Suprapubic skin (tissue), 4 donors: Measurements from ENCODE around the gene KLHDC7B. TPM values are rescaled to one million over a fixed set of nuclear protein-coding genes. Genes with fewer than 3 reads are reported as not detected.

Source experiments
- DNase-seq, 2 donors: peaks; one replicate each; pipeline ENCODE4 v3.0.0-alpha.2; 2019; ENCODE audit warnings: low spot score in 2 of 2
- H3K27ac ChIP-seq: fragments of 200-600 bp; sonication (generic); one replicate; pipeline ENCODE4 v1.5.1; 2019
- H3K27me3 ChIP-seq: fragments of 200-600 bp; sonication (generic); one replicate; pipeline ENCODE4 v1.5.1; 2019
- H3K36me3 ChIP-seq: fragments of 200-600 bp; sonication (generic); one replicate; pipeline ENCODE4 v1.5.1; 2019
- H3K4me1 ChIP-seq: fragments of 200-600 bp; sonication (generic); one replicate; pipeline ENCODE4 v1.5.1; 2019
- H3K4me3 ChIP-seq: fragments of 200-600 bp; sonication (generic); one replicate; pipeline ENCODE4 v1.5.1; 2019; ENCODE audit warnings: mild to moderate bottlenecking
- H3K9me3 ChIP-seq: fragments of 200-600 bp; sonication (generic); one replicate; pipeline ENCODE4 v1.5.1; 2019
- EP300 ChIP-seq: sonication (generic); formaldehyde crosslinking; IDR thresholded peaks from one replicate; pipeline ENCODE4 v1.6.1; 2017; ENCODE audit warnings: antibody characterized with exemption
- POLR2A ChIP-seq, 2 donors: fragments of 450-650 bp; IDR thresholded peaks; one replicate each; pipeline ENCODE4 v1.6.1; 2017; ENCODE audit warnings: antibody characterized with exemption in 2 of 2, mild to moderate bottlenecking in 2 of 2, moderate library complexity in 2 of 2
- POLR2AphosphoS5 ChIP-seq, 3 donors: sonication (generic); formaldehyde crosslinking; IDR thresholded peaks; one replicate each; pipeline ENCODE4 v1.6.1; 2017; ENCODE audit warnings: antibody characterized with exemption in 3 of 3
- WGBS: methylation state at CpG from one replicate; pipeline ENCODE4 v1.1.5; 2018; 5-methylcytosine and 5-hydroxymethylcytosine counted together
- total RNA-seq, 4 donors: library from RNA; depleted of rRNA; stranded (reverse); fragments of >200 nt; gene quantifications; one replicate each; pipeline ENCODE4 v1.1.0, GENCODE V29; 2016
- TF ChIP-seq, protein P1 (sequence below), 2 donors: fragments of 200-600 bp in 1 of 2; fragments of 450-650 bp in 1 of 2; sonication (generic) in 1 of 2; IDR thresholded peaks; one replicate each; pipeline ENCODE4 v1.5.1; 2016 to 2019; ENCODE audit warnings: antibody characterized with exemption in 2 of 2, mild to moderate bottlenecking in 1 of 2, moderate library complexity in 1 of 2

KLHDC7B gene
- total RNA-seq, 4 donors from 2014 or later = 0.26 TPM; not detected in 3

DNA sequence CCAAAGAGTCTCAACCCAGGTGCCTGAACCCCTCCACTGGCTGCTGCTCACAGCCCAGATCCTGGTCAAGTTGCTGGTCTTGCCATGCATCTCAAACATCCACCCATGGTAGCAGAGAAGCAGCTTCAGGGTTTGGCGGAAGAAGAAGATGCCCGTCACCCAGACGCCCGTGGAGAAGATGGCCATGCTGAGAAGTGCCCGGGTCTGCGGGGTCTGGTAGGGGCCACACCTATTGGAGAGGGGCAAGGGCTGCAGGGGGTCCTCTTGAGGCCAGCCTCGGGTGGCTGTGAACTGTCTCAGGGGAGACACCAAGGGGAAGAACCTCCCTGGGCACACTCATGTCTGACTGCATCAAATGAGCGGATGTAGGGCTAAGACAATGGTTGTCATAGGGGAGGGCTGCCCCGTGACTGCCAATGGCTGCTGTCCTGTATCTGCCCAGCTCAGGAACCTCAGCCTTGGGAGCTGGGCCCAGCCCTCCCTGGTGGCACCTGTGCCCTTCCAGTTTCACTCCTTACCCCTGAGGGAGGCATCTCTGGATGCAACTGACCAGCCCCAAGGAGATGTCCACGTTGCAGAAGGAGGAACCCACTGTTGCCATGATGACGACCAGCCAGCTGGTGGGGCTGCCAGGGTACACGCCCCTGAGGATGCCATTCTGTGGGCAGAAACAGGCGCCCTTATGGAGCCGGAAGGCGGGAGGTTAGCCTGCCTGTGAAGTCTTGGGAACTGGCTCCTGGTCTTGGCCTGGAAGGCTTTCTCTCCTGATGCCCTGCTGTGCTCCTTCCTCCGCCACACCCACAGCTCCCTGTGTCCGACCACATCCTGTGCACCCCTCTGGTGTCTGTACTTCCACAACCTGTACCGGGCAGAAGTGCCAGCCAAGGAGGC, 31.4 kb downstream of the KLHDC7B start:
- H3K36me3 ChIP-seq = peaks cover 14% of the 10 kb centered on the region
- no peak overlapping the region for H3K27ac ChIP-seq
- H3K27me3 ChIP-seq = no peaks in the 10 kb centered on the region
- peaks cover 23% of the 10 kb centered on the region for H3K4me1 ChIP-seq
- H3K9me3 ChIP-seq = no peaks in the 10 kb centered on the region
- DNase-seq = peak in 1 of 2 donors; percentile 51
- no peak overlapping the region for H3K4me3 ChIP-seq
- WGBS = 86% methylated on average over 13 of the region's 18 CpGs
- TF ChIP-seq POLR2AphosphoS5 (IDR thresholded peaks at IDR 0.05) (no peak), EP300 (no peak), POLR2A (IDR thresholded peaks at IDR 0.05) (no peak)
- TF ChIP-seq, protein P1, sequence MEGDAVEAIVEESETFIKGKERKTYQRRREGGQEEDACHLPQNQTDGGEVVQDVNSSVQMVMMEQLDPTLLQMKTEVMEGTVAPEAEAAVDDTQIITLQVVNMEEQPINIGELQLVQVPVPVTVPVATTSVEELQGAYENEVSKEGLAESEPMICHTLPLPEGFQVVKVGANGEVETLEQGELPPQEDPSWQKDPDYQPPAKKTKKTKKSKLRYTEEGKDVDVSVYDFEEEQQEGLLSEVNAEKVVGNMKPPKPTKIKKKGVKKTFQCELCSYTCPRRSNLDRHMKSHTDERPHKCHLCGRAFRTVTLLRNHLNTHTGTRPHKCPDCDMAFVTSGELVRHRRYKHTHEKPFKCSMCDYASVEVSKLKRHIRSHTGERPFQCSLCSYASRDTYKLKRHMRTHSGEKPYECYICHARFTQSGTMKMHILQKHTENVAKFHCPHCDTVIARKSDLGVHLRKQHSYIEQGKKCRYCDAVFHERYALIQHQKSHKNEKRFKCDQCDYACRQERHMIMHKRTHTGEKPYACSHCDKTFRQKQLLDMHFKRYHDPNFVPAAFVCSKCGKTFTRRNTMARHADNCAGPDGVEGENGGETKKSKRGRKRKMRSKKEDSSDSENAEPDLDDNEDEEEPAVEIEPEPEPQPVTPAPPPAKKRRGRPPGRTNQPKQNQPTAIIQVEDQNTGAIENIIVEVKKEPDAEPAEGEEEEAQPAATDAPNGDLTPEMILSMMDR (IDR thresholded peaks at IDR 0.05) = no peak

DNA sequence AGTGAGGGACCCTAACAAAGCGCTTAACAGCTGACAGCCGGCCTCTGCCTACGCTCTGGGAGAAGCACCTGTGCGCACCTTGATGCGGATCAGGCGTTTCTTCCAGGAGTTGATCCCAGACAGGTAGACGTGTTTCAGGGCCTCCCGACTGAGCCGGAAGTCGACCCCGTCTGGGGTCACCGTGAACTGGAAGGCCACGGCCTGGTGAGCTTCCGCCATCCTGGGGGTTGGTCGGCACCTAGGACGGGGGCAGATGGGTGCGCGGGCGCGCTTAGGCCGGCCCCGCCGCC, 31.9 kb downstream of the KLHDC7B start:
- Histone ChIP-seq H3K9me3 (no peaks in the 10 kb centered on the region), H3K27me3 (no peaks in the 10 kb centered on the region), H3K4me1 (peaks cover 26% of the 10 kb centered on the region), H3K27ac (no peak overlapping the region), H3K36me3 (peaks cover 14% of the 10 kb centered on the region), H3K4me3 (no peak overlapping the region)
- TF ChIP-seq, protein P1 (IDR thresholded peaks at IDR 0.05) = no peak
- TF ChIP-seq EP300 = no peak
- no peak for TF ChIP-seq POLR2A (IDR thresholded peaks at IDR 0.05)
- no peak for TF ChIP-seq POLR2AphosphoS5 (IDR thresholded peaks at IDR 0.05)
- WGBS = 72% methylated on average over 7 of the region's 23 CpGs
- DNase-seq = peak in 1 of 2 donors; percentile 51

DNA sequence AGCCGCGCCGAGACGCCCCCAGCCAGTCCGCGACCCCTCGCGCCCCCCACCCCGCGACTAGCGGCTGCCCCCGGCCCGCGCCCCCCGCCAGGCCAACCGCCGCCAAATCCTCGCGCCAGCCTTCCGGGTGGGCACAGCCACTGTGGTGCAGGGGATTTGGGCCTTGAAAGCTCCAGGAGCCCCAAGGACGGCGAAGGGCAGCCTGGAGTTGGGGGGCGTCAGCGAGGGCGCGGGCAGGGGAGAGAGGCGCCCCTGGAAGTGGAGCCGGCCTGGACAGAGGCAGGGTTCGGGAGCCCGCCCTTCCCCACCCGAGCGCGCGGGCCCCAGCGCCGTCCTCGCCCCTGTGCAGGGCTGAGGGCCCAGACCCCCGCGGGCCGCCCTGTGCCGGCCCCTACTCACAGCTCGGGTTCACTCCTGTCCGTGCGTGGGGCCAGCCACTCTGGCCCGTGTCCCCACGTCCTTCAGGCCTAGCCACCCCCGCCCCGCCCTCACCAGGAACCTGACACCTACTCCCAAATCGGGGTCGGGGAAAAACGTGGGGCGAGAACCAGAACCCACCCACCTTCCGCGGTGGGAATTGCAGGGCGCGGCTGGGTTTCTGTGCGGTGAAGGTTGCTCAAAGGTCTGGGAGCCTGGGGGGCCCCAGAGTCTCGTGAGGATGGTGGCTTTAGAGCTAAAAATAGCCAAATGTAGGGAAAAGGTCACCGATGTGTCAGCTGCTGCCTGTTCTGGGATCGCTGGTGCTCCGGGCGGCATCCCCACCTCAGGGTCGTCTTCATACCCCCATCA, 32.5 kb downstream of the KLHDC7B start, which contains the start of gene CPT1B:
Gene CPT1B, minus strand, starts transcription at position 441 of the 789 bp plus-strand sequence. CDS start 512 bp downstream, outside the sequence.
- Histone ChIP-seq H3K27ac (no peak within 1 kb of the TSS), H3K36me3 (peaks cover 14% of the 10 kb centered on the region), H3K27me3 (no peaks in the 10 kb centered on the region), H3K9me3 (no peaks in the 10 kb centered on the region), H3K4me3 (no peak within 1 kb of the TSS), H3K4me1 (peaks cover 27% of the 10 kb centered on the region)
- WGBS = 34% methylated on average over 10 of the region's 63 CpGs
- peak in 1 of 2 donors; percentile 60 for DNase-seq
- TF ChIP-seq, protein P1 (IDR thresholded peaks at IDR 0.05) = no peak

DNA sequence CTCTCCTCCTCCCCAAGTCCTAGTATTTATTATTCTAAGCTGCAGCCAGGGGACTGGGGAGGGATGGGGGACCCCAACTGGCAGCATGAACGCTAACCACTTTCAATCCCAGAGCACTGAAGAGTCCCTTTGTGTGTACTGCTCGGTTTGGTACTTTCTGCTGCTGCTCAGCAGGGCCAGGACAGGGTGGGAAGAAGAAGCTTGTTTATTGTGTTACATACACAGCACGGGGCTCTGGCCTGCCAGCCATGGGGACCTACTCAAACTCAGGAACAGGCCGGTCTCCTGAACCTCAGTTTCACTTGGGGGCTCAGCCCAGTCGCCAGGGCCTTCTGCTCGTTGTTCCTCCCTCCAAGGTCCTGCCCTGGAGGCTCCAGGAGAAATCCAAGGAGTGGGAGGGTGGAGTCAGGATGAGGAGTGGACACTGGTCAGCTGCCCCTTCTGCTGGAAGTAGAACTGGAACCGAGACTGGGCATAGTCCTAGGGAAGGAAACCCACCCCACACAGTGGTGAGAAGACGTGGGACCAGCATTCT, 33.1 kb downstream of the KLHDC7B start:
- Histone ChIP-seq H3K27me3 (no peaks in the 10 kb centered on the region), H3K4me1 (peaks cover 34% of the 10 kb centered on the region), H3K27ac (no peak overlapping the region), H3K4me3 (no peak overlapping the region), H3K36me3 (peaks cover 14% of the 10 kb centered on the region), H3K9me3 (no peaks in the 10 kb centered on the region)
- peak in 1 of 2 donors; percentile 53 for DNase-seq
- 65% methylated on average over 8 of the region's 8 CpGs for WGBS
- TF ChIP-seq, protein P1 (IDR thresholded peaks at IDR 0.05) = no peak
- TF ChIP-seq EP300 (no peak), POLR2AphosphoS5 (IDR thresholded peaks at IDR 0.05) (no peak), POLR2A (IDR thresholded peaks at IDR 0.05) (no peak)

DNA sequence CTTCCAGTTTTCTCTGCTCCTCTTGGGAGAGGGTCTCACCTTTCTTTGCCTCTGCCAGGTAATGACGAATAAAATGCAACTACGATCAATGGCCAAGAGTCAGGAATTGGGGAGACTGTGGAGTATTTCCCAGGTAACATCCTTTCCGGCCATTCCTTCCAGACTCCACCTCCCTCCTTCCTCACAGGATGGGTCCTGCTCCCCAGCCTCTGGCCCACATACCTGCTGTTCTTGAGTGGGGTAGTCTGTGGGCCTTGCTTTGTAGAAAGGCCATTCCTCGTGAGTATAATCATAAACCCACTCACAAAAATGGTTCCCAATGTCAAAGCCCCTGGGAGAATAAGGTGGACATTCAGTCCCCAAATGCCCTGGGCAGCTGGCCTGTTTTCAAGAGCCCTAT, 34.1 kb downstream of the KLHDC7B start:
- Histone ChIP-seq H3K27me3 (no peaks in the 10 kb centered on the region), H3K36me3 (peaks cover 14% of the 10 kb centered on the region), H3K9me3 (no peaks in the 10 kb centered on the region), H3K4me1 (peaks cover 35% of the 10 kb centered on the region), H3K27ac (no peak overlapping the region), H3K4me3 (no peak overlapping the region)
- no peak for TF ChIP-seq POLR2A (IDR thresholded peaks at IDR 0.05)
- no peak for TF ChIP-seq EP300
- TF ChIP-seq, protein P1 (IDR thresholded peaks at IDR 0.05) = no peak
- TF ChIP-seq POLR2AphosphoS5 (IDR thresholded peaks at IDR 0.05) = no peak
- DNase-seq = peak in 1 of 2 donors; percentile 35
- 95% methylated on average over 4 of the region's 4 CpGs for WGBS
